DMS153 (cell line): ENCODE measurements around the gene ZBTB32.

ENCODE experiments used
- DNase-seq: peaks from one replicate; lab custom pipeline; 2025; lab: John Stamatoyannopoulos, UW

Gene ZBTB32

GRCh38 chr19:35736913-35737886 is 32.8 kb downstream of the ZBTB32 start:
- DNase-seq, result no peak

- DNase-seq, result no peak
These were observed 33.9 kb downstream of the ZBTB32 start for GRCh38 chr19:35738021-35738886.

GRCh38 chr19:35738887-35739229 is 34.5 kb downstream of the ZBTB32 start:
- no peak for DNase-seq

- DNase-seq, result no peak
These were observed 35.1 kb downstream of the ZBTB32 start for GRCh38 chr19:35739275-35740107.

GRCh38 chr19:35740108-35740422 is 35.7 kb downstream of the ZBTB32 start:
- no peak for DNase-seq

GRCh38 chr19:35740423-35741202 is 36.3 kb downstream of the ZBTB32 start:
- DNase-seq, result peak; percentile 96

GRCh38 chr19:35741203-35741515 is 36.8 kb downstream of the ZBTB32 start:
- DNase-seq, result no peak

- DNase-seq, result no peak
These were observed 37.9 kb downstream of the ZBTB32 start, which contains the start of gene IGFLR1 for GRCh38 chr19:35742121-35742724. IGFLR1 (minus strand) TSS chr19:35742452; CDS start chr19:35741180, 1,272 bp downstream.

- no peak for DNase-seq
These were observed 39.5 kb downstream of the ZBTB32 start for GRCh38 chr19:35743640-35744429.

- peak; percentile 91 for DNase-seq
These were observed 40.3 kb downstream of the ZBTB32 start for GRCh38 chr19:35744430-35745327.

- peak; percentile 99 for DNase-seq
These were observed 41.1 kb downstream of the ZBTB32 start, which contains the start of the genes PSENEN and U2AF1L4 for GRCh38 chr19:35745328-35746086. PSENEN (plus strand) TSS chr19:35745651; CDS start chr19:35745931, 280 bp downstream. U2AF1L4 (minus strand) TSS chr19:35745418; CDS start chr19:35745391, 27 bp downstream.

- no peak for DNase-seq
These were observed 41.7 kb downstream of the ZBTB32 start for GRCh38 chr19:35746087-35746462.

- DNase-seq, result no peak
These were observed 42.2 kb downstream of the ZBTB32 start for GRCh38 chr19:35746531-35746930.

GRCh38 chr19:35748106-35749020 is 44.0 kb downstream of the ZBTB32 start, which contains the start of gene LIN37:
LIN37 (plus strand) TSS chr19:35748576; CDS start chr19:35748725, 149 bp downstream.
- peak; percentile 99 for DNase-seq

- no peak for DNase-seq
These were observed 45.8 kb downstream of the ZBTB32 start for GRCh38 chr19:35750167-35750566.

GRCh38 chr19:35751839-35752745 is 47.7 kb downstream of the ZBTB32 start:
- DNase-seq, result no peak
